ENCODE data around the gene PPFIBP1. TPM values are rescaled to one million over a fixed set of nuclear protein-coding genes. Genes with fewer than 3 reads are reported as not detected.

The PPFIBP1 gene
- total and polyA plus RNA-seq, 2 of the 8 experiments (the other 6 are each of a cell fraction or from before 2014, with no cell fraction given) = 7.7 to 31.3 TPM

- H3K9me3 ChIP-seq (ENCODE audit: insufficient read depth in 2 of 2, low read depth in 1 of 2, low read length in 1 of 2) = no peaks in the 10 kb centered on the region; a peak in 1 of 4 replicates
- H3K27ac ChIP-seq (ENCODE audit: low read depth, low read length) = no peak overlapping the region
- H2AK5ac ChIP-seq (ENCODE audit: low read depth, low read length) = no peak overlapping the region
- H2BK20ac ChIP-seq (ENCODE audit: low read length) = no peak overlapping the region
- no peak overlapping the region for H2BK12ac ChIP-seq (ENCODE audit: low read depth, low read length)
- H3K9ac ChIP-seq (replicated peaks in 1 of 4; ENCODE audit: extremely low read depth in 1 of 4, low read depth in 3 of 4, low read length in 3 of 4) = no peak overlapping the region
- H3K79me1 ChIP-seq (ENCODE audit: low read depth, low read length) = no peaks in the 10 kb centered on the region
- H3K23ac ChIP-seq (ENCODE audit: insufficient read length) = no peak overlapping the region
- H3K56ac ChIP-seq (replicated peaks; ENCODE audit: insufficient read length, low read depth, low read length) = no peak overlapping the region
- H3K27me3 ChIP-seq (replicated peaks in 1 of 4; ENCODE audit: control insufficient read depth in 3 of 4, extremely low read depth in 1 of 4, insufficient read depth in 3 of 4, low read length in 3 of 4) = no peaks in the 10 kb centered on the region
- H4K20me1 ChIP-seq (replicated peaks in 1 of 2; ENCODE audit: control insufficient read depth in 1 of 2, insufficient read depth in 2 of 2, low read length in 2 of 2) = no peaks in the 10 kb centered on the region
- 0 out of 7 replicates have a peak, but pooled peaks cover 0 to 4% (median 0%) of the 10 kb centered on the region in 4 experiments for H3K4me1 ChIP-seq (replicated peaks in 1 of 4; ENCODE audit: control insufficient read depth in 3 of 4, insufficient read depth in 4 of 4, low read length in 3 of 4)
- no peak overlapping the region for H2AFZ ChIP-seq (ENCODE audit: low read length)
- no peak overlapping the region for H3K4me3 ChIP-seq (ENCODE audit: extremely low read depth in 1 of 4, insufficient read depth in 2 of 4, low read depth in 3 of 4, low read length in 4 of 4)
- H2BK120ac ChIP-seq (replicated peaks; ENCODE audit: low read depth, low read length) = no peak overlapping the region
- H2BK15ac ChIP-seq (ENCODE audit: low read length) = no peak overlapping the region
- no peak overlapping the region for H3K4ac ChIP-seq (replicated peaks; ENCODE audit: insufficient read length, low read depth, low read length)
- H4K5ac ChIP-seq (ENCODE audit: insufficient read length, low read depth, low read length) = no peak overlapping the region
- no peak overlapping the region for H4K8ac ChIP-seq (ENCODE audit: extremely low read depth, insufficient read depth, low read length)
- no peak overlapping the region for H4K91ac ChIP-seq (replicated peaks; ENCODE audit: insufficient read length, low read length)
- CTCF ChIA-PET (ENCODE audit: partially characterized antibody) = no interaction called here
- H2BK5ac ChIP-seq (ENCODE audit: low read depth, low read length) = no peak overlapping the region
- no peak for TF ChIP-seq EZH2 (IDR thresholded peaks at IDR 0.05; ENCODE audit: low read depth, low read length, severe bottlenecking)
- no peak for TF ChIP-seq BACH1 (IDR thresholded peaks at IDR 0.05; ENCODE audit: low read length)
- FAIRE-seq (no peak), DNase-seq (ENCODE audit: low read depth in 1 of 2, low spot score in 2 of 2) (no peak)
- H3K4me2 ChIP-seq (ENCODE audit: insufficient read depth in 1 of 2, low read depth in 2 of 2, low read length in 2 of 2) = no peak overlapping the region
- H3K36me3 ChIP-seq (ENCODE audit: control insufficient read depth in 2 of 4, insufficient read depth in 4 of 4, low read length in 3 of 4) = no peaks in the 10 kb centered on the region
- WGBS, 2 experiments (ENCODE audit: extremely low coverage in 1 of 2, insufficient coverage in 1 of 2, insufficient read length in 1 of 2, insufficient replicate concordance in 2 of 2, low coverage in 1 of 2, low lambda C conversion rate in 2 of 2, missing lambda C conversion rate in 1 of 2) = 90% methylated on average over 7 of the region's 7 CpGs; no CpG with 5 or more reads in 1 of the 2 experiments
- no peaks in the 10 kb centered on the region for H3K79me2 ChIP-seq (ENCODE audit: control insufficient read depth in 1 of 2, insufficient read depth in 2 of 2, low read length in 2 of 2)
- no peaks in the 10 kb centered on the region for H3K23me2 ChIP-seq (ENCODE audit: low read depth, low read length)
- H3K14ac ChIP-seq (ENCODE audit: insufficient read length) = no peak overlapping the region
- no peak overlapping the region for H3K18ac ChIP-seq (ENCODE audit: extremely low read depth, low read length)
- POLR2A ChIA-PET (ENCODE audit: partially characterized antibody) = no interaction called here
These were observed 94.8 kb downstream of the PPFIBP1 start for GRCh38 chr12:27618836-27619235.

Measured in H1 (cell line).